ENCODE measurements around the gene AURKA. TPM values are rescaled to one million over a fixed set of nuclear protein-coding genes. Genes with fewer than 3 reads are reported as not detected.

AURKA gene
- total RNA-seq, 1 experiment from 2014 or later: 240 TPM

GRCh38 chr20:56389807-56390206, 2.2 kb downstream of the AURKA start:
- no peak overlapping the region for H3K4me3 ChIP-seq
- no peaks in the 10 kb centered on the region for H3K27me3 ChIP-seq
- H3K9me3 ChIP-seq (replicated peaks): no peaks in the 10 kb centered on the region
- H3K27ac ChIP-seq: no peak overlapping the region
- DNase-seq: no peak
- peaks cover 14% of the 10 kb centered on the region for H3K4me1 ChIP-seq
- H3K36me3 ChIP-seq: peaks cover 63% of the 10 kb centered on the region

DNA sequence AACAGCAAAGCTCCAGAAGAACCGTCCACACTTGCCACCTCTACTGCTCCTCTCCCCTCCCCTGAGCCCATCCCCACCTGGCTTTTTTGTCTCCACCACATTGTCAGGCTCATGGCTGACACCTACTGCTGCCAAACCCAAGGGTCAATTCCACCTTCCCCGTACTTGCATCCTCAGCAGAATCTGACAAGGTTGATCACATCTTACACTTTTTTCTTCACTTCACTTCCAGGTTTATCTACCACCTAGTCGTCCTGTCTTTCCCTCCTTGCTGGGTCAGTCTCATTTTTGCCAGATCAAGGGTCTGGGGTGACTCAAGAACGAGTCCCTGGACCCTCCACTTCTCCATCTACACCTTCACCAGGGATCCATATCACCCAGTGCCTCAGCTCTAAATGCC, 3.1 kb downstream of the AURKA start:
- Histone ChIP-seq H3K27ac (no peak overlapping the region), H3K4me1 (peaks cover 8% of the 10 kb centered on the region), H3K4me3 (no peak overlapping the region), H3K27me3 (no peaks in the 10 kb centered on the region), H3K36me3 (peaks cover 66% of the 10 kb centered on the region), H3K9me3 (replicated peaks) (no peaks in the 10 kb centered on the region)
- no peak for DNase-seq

- H3K4me3 ChIP-seq: no peak overlapping the region
- peaks cover 4% of the 10 kb centered on the region; the same call in 1 of the 2 replicates for H3K4me1 ChIP-seq
- H3K27me3 ChIP-seq: no peaks in the 10 kb centered on the region
- peaks cover 93% of the 10 kb centered on the region for H3K36me3 ChIP-seq
- H3K27ac ChIP-seq: no peak overlapping the region
- no peak for DNase-seq
- no peaks in the 10 kb centered on the region for H3K9me3 ChIP-seq (replicated peaks)
Measured at GRCh38 chr20:56386219-56386618, 5.8 kb downstream of the AURKA start.

- Histone ChIP-seq H3K27ac (no peak overlapping the region), H3K4me1 (no peaks in the 10 kb centered on the region), H3K36me3 (peaks cover 100% of the 10 kb centered on the region), H3K4me3 (no peak overlapping the region), H3K9me3 (replicated peaks) (no peaks in the 10 kb centered on the region), H3K27me3 (no peaks in the 10 kb centered on the region)
- DNase-seq: no peak
Measured at GRCh38 chr20:56385130-56385529, 6.9 kb downstream of the AURKA start.

DNA sequence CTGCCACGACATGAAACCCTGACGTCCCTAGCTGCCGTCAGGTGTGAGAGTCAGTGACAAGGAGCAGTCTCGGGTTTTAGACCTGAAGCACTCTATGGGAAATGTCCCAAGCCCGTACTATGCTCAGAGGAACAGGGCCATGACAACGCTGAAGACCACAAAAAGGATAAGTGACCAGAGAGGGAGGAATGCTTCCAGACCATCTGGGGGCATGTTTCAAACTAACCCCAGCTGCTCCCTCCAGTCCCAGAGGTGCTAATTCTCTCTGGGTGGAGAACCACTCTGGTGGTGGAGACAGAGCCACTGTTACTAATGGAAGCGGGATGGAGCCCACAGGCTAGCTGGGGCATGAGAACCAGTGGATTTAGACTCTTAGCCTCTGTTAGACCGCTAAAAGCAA, 8.7 kb downstream of the AURKA start:
- DNase-seq: peak in 1 of 2 experiments; percentile 40

DNA sequence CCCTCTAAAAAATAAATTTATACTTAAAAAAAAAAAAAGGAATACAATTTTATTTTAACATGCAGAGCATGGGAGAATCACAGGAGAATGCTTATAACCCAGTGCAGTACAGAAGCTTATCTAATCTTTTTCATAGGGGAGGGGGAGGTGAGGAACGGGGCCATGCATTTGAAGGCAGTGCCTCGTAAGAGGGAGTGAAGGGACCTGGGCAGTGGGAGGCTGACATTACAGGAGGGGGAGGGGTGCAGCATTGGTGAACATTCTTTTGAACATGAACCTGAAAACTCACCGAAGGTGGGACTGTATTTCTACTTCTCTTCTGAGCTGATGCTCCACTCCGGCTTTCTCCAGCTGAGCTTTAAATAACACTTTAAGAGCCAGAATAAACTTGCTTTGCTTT, 9.3 kb downstream of the AURKA start:
- DNase-seq: no peak
- Histone ChIP-seq H3K27ac (no peak overlapping the region), H3K27me3 (no peaks in the 10 kb centered on the region), H3K4me1 (no peaks in the 10 kb centered on the region), H3K4me3 (no peak overlapping the region), H3K9me3 (replicated peaks) (no peaks in the 10 kb centered on the region), H3K36me3 (peaks cover 100% of the 10 kb centered on the region)

More for the DNA sequence above, 8.7 kb downstream of the AURKA start:
- H3K4me3 ChIP-seq: no peak overlapping the region
- H3K4me1 ChIP-seq: no peaks in the 10 kb centered on the region
- no peaks in the 10 kb centered on the region for H3K27me3 ChIP-seq
- H3K9me3 ChIP-seq (replicated peaks): no peaks in the 10 kb centered on the region
- H3K27ac ChIP-seq: no peak overlapping the region
- H3K36me3 ChIP-seq: peaks cover 100% of the 10 kb centered on the region

DNA sequence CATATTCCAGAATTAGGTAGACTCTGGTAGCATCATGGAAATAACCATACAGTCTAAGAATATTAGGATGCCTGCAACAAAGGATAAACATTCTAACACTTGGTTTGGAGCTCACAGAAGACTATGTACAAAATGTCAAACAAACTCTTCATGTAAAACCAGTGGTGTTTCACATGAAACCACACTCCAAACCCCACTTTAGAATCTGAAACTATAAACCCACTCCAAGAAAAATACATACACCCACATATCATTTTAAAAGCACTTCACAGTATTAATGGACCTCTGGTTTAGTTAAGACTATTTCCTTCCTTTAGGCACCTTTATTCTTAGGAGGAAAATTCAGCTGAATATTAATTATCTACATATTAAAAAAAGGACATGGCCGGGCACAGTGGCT, 10.5 kb downstream of the AURKA start:
- Histone ChIP-seq H3K4me1 (no peaks in the 10 kb centered on the region), H3K4me3 (no peak overlapping the region), H3K36me3 (peaks cover 100% of the 10 kb centered on the region), H3K9me3 (replicated peaks) (no peaks in the 10 kb centered on the region), H3K27ac (no peak overlapping the region), H3K27me3 (no peaks in the 10 kb centered on the region)
- no peak for DNase-seq

DNA sequence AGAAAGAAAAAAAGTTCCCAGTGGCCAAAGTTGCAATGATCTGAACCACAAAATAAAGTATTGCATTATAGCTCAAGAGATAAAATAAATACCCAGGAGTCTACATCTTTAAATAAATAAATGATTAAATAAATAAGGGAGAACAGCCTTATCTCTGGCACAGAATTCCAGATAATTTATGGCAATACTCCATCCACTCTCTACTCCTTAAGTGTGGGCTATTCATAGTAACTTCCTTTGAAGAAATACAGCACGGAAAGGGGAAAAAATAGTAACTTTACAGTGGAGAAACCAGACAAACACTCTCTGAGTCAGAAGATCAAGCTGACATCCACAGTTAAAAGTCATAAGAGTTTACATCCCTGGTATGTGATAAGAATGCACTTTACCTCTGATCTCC, 11.6 kb downstream of the AURKA start:
- DNase-seq: no peak
- Histone ChIP-seq H3K27me3 (no peaks in the 10 kb centered on the region), H3K9me3 (replicated peaks) (no peaks in the 10 kb centered on the region), H3K4me3 (no peak overlapping the region), H3K4me1 (no peaks in the 10 kb centered on the region), H3K27ac (no peak overlapping the region), H3K36me3 (peaks cover 100% of the 10 kb centered on the region)

- H3K36me3 ChIP-seq: peaks cover 100% of the 10 kb centered on the region
- no peak overlapping the region for H3K4me3 ChIP-seq
- no peaks in the 10 kb centered on the region for H3K27me3 ChIP-seq
- DNase-seq: no peak
- H3K27ac ChIP-seq: no peak overlapping the region
- H3K4me1 ChIP-seq: peaks cover 3% of the 10 kb centered on the region; the same call in 1 of the 2 replicates
- no peaks in the 10 kb centered on the region for H3K9me3 ChIP-seq (replicated peaks)
Measured at GRCh38 chr20:56378386-56378785, 13.6 kb downstream of the AURKA start.

DNA sequence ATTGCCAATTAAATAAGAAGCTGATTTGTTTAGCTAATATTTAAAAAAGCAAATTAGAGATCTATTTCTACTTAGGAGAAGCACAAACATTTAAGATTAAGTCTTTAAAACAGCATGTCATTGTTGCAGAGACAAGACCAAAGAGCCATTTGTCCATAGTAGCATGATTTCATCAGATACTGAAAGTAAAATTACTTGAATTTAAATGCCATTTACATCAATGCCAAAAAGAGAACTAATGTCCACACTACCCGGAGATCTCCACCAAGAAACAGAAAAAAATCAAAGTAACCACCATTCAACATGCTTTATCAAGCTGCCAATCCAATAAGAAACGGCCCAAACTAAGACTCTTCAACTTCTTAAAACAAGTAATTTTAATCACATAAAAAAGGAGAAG, 15.7 kb downstream of the AURKA start:
- Histone ChIP-seq H3K27ac (no peak overlapping the region), H3K4me1 (peaks cover 3% of the 10 kb centered on the region; the same call in 1 of the 2 replicates), H3K9me3 (replicated peaks) (no peaks in the 10 kb centered on the region), H3K36me3 (peaks cover 100% of the 10 kb centered on the region), H3K27me3 (no peaks in the 10 kb centered on the region), H3K4me3 (no peak overlapping the region)
- DNase-seq: no peak

DNA sequence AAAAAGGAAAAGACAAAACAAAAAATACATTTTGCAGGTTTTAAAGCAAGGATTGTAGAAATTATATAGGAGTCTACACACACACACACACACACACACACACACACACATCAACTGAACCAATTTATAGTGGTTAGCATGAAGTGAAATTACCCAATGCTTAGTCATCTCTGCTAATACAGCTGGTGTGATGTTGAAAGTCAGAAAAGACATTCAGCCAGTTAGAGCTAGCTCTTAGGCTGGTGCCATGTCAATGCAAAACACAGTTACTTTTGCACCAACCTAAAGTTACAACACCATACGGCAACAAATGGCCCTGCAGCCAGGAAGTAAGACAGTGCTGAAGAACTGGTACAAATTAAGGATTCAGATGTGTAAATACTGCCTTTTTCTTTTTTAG, 18.1 kb downstream of the AURKA start:
- H3K27me3 ChIP-seq: no peaks in the 10 kb centered on the region
- H3K4me1 ChIP-seq: peaks cover 7% of the 10 kb centered on the region
- DNase-seq: no peak
- no peak overlapping the region for H3K4me3 ChIP-seq
- H3K27ac ChIP-seq: no peak overlapping the region
- H3K9me3 ChIP-seq (replicated peaks): no peaks in the 10 kb centered on the region
- peaks cover 100% of the 10 kb centered on the region for H3K36me3 ChIP-seq

DNA sequence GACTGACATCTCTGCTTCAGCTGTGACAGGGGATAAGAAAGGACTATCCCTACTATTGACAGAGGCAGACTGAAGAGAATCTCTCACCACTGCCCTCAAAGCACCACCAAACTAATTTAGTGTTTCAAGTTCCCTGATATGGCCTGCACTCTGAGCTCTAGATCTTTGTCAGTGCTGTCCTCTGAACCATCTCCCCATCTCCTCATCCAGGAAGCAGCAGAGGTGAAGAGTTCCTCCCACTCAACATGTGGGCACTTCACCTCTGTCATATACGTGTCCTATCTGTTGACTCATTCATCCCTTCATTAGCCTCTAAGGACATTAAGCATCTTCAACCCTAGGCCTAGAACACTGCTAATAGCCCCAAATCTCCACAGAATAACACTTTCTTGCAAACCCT, 19.2 kb downstream of the AURKA start:
- DNase-seq: no peak
- H3K27me3 ChIP-seq: no peaks in the 10 kb centered on the region
- H3K27ac ChIP-seq: no peak overlapping the region
- no peak overlapping the region for H3K4me3 ChIP-seq
- peaks cover 8% of the 10 kb centered on the region for H3K4me1 ChIP-seq
- H3K9me3 ChIP-seq (replicated peaks): no peaks in the 10 kb centered on the region
- peaks cover 97% of the 10 kb centered on the region for H3K36me3 ChIP-seq

DNA sequence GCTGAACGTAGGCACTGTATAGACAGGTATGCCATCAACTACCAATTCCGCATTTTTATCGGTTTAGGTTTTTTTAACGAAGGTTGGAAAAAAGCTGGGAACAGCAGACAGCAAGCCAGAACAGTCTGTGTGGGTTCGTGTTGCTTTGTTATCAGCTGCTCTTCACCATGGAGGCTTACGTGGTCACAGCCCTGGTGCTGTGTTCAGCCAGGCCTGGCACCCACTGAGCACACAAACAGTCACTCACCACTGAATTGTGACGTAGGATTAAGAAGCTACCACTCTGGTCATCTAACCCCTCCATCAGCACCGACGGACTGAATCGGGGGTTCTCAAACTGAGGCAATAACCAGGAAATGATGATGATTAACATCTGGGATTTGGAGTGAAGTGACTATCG, 20.0 kb downstream of the AURKA start:
- peaks cover 93% of the 10 kb centered on the region for H3K36me3 ChIP-seq
- no peak overlapping the region for H3K27ac ChIP-seq
- no peaks in the 10 kb centered on the region for H3K27me3 ChIP-seq
- peaks cover 8% of the 10 kb centered on the region for H3K4me1 ChIP-seq
- no peak for DNase-seq
- H3K4me3 ChIP-seq: no peak overlapping the region
- H3K9me3 ChIP-seq (replicated peaks): no peaks in the 10 kb centered on the region

DNA sequence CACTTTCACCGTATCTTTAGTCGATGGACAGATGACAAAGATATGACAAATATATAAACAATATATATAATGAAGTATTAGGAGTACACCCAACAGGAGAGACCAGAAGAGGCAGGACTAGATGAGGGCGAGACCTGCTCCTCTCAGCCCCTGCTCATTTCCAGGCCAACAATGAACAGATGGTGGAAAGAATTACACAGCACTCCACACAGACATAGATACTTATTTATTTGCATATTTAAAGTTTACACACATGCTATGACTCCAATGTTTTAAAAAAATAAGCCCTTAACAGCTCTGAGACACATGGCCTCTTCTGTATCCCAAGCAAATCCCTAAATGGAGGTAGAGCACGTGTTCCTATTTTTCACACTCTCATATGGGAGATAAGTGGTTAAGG, 22.8 kb downstream of the AURKA start:
- Histone ChIP-seq H3K27ac (no peak overlapping the region), H3K4me1 (peaks cover 8% of the 10 kb centered on the region), H3K36me3 (peaks cover 70% of the 10 kb centered on the region), H3K9me3 (replicated peaks) (no peaks in the 10 kb centered on the region), H3K4me3 (no peak overlapping the region), H3K27me3 (no peaks in the 10 kb centered on the region)
- no peak for DNase-seq

DNA sequence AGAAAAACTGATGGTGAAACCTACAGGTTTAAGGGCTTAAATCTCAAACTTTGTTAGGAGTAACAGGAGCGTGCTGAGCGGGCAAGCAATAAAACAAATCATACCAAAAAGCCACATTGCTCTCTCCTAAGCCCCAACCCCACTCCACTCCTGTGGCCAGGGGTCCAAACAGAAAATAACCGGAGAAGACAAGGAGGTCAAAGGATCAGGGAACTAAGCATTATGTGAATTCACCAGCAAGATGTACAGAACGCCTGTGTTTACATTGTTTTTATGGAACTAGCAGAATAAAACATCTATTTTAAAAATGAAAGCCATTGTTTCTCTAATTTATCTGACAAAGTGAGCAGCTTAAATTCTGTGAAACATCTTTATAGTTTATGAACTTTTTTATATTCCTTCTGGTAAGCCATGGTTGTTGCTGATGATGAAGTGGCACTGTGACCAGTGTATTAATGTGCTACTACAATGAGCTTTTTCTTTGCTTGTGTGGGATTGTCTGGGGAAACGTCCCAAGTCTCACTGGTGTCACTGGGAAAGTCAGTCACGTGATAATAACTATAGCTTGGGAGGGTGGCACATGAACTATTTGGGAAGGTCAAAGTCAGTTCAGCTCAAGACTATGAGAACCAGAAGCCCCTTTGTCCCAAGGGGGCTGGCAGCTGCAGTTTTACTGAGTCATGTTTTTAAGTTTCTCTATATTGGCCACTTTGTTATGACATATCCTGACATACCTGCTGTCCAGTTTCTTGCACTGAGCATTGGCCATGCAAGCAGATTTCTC, 23.5 kb downstream of the AURKA start:
- no peaks in the 10 kb centered on the region for H3K27me3 ChIP-seq
- no peak overlapping the region for H3K4me3 ChIP-seq
- H3K27ac ChIP-seq: no peak overlapping the region
- no peaks in the 10 kb centered on the region for H3K9me3 ChIP-seq (replicated peaks)
- peak; percentile 42 to 62 for DNase-seq
- H3K4me1 ChIP-seq: peaks cover 5% of the 10 kb centered on the region
- H3K36me3 ChIP-seq: peaks cover 63% of the 10 kb centered on the region

GRCh38 chr20:56363491-56363890, 28.5 kb downstream of the AURKA start:
- DNase-seq: no peak
- peaks cover 13% of the 10 kb centered on the region for H3K36me3 ChIP-seq
- no peak overlapping the region for H3K27ac ChIP-seq
- no peaks in the 10 kb centered on the region for H3K9me3 ChIP-seq (replicated peaks)
- no peaks in the 10 kb centered on the region for H3K27me3 ChIP-seq
- H3K4me1 ChIP-seq: peaks cover 13% of the 10 kb centered on the region
- no peak overlapping the region for H3K4me3 ChIP-seq
